AG09319 (cell line): ENCODE results near the gene LEO1.

ENCODE experiments used
- DNase-seq: peaks from one replicate; pipeline ENCODE4 v3.0.0-alpha.2; 2010; ENCODE audit warnings: low read depth; ENCODE audit errors: extremely low read depth
- TF ChIP-seq, protein P1 (sequence below): IDR thresholded peaks from 2 replicates; pipeline ENCODE4 v1.5.1; 2011; ENCODE audit warnings: low read depth, mild to moderate bottlenecking, inconsistent platforms, low read length, moderate library complexity

Gene LEO1

DNA sequence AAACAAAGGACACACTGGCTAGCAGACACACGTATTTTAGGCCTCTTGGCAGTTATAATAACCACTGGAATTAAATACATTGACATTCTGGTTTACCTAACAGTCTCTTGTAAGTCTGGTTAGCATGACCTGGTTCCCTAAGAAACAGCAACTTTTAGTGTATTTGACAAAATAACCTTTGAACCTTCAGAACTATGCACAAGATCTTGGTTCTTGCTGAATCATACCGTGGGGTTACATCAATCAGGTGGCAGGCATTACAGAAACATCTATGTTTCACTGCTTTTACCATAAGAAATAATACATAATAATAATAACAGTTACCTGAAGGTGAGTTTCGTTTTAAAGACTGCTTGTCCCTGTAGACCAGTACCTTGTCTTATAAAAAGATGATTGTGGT is 18.8 kb downstream of the LEO1 start:
- no peak for DNase-seq
- TF ChIP-seq, protein P1, sequence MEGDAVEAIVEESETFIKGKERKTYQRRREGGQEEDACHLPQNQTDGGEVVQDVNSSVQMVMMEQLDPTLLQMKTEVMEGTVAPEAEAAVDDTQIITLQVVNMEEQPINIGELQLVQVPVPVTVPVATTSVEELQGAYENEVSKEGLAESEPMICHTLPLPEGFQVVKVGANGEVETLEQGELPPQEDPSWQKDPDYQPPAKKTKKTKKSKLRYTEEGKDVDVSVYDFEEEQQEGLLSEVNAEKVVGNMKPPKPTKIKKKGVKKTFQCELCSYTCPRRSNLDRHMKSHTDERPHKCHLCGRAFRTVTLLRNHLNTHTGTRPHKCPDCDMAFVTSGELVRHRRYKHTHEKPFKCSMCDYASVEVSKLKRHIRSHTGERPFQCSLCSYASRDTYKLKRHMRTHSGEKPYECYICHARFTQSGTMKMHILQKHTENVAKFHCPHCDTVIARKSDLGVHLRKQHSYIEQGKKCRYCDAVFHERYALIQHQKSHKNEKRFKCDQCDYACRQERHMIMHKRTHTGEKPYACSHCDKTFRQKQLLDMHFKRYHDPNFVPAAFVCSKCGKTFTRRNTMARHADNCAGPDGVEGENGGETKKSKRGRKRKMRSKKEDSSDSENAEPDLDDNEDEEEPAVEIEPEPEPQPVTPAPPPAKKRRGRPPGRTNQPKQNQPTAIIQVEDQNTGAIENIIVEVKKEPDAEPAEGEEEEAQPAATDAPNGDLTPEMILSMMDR = no peak

DNA sequence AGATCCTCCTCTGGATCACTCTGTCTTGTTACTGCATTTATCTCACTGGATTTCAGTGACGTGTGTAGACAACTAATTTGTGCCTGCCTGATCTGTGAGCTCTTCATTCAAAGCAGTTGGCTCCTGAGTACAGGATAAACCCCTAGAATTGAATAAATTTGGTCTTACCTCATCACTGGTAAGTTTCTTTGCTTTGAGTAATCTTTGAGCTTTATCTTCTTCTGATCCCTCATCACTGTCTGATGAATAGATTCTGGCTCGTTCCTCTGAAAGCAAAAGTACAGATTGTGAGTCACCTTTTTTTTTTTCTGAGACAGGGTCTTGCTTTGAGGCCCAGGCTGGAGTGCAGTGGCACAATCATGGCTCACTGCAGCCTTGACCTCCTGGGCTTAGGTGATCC is 24.5 kb downstream of the LEO1 start:
- TF ChIP-seq, protein P1 = no peak
- DNase-seq = no peak

DNA sequence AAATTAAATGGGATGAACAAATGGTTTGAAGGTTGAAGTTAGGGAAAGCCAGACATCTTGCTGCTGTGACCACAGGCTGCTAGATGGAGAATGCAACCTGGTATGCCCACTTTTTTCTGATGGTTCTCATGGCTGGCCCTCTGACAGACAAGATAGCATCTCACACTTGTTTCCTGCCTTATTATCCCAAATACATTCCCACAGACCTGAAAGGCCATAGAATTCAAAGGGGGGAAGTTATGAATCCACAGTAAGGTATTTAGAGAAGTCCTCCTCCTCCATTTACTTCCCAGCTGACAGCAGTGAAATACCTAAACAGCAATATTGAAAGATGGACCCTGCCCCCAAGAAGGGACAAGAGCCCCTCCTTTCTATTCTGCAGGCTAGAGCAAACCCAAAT is 32.4 kb downstream of the LEO1 start:
- TF ChIP-seq, protein P1 = no peak
- no peak for DNase-seq

DNA sequence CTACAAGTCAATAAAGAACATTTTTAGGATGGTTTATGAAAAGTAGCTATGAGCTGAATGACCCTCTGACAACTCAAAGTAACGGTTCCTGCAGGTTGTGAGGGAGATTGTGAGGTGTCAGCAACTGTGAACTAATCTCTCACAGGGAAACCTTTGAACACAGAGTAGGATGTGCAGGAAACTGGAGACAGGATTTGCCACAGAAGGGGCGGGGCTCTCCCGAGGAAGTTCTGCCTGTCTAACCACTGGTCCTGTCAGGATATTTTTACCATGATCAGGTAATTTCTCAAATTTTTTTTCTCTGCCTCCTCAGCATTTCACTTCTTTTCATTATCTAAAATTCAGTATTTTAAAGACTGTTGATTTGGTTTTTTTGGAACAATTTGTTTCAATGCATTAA is 33.3 kb downstream of the LEO1 start:
- no peak for DNase-seq
- TF ChIP-seq, protein P1 = no peak

DNA sequence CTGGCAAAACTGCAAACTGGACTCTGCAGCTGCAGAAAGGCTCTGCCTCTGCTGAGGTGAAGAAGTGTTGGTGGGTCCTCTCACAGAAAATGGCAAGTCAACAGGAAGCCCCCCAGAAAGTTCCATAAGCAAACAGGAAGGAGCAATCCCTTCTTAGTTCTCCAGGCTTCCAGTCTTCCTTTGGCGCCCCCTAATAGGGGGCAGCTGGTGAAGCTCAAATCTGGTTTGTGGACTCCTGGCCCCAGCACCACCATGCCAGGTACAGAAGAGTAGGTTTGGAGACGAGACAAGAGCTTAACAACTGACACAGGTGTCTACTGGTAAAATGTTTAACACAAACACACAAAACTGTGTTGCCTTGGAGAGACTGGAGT is 35.5 kb downstream of the LEO1 start:
- TF ChIP-seq, protein P1 = no peak; the same call in 1 of the 2 replicates
- no peak for DNase-seq

DNA sequence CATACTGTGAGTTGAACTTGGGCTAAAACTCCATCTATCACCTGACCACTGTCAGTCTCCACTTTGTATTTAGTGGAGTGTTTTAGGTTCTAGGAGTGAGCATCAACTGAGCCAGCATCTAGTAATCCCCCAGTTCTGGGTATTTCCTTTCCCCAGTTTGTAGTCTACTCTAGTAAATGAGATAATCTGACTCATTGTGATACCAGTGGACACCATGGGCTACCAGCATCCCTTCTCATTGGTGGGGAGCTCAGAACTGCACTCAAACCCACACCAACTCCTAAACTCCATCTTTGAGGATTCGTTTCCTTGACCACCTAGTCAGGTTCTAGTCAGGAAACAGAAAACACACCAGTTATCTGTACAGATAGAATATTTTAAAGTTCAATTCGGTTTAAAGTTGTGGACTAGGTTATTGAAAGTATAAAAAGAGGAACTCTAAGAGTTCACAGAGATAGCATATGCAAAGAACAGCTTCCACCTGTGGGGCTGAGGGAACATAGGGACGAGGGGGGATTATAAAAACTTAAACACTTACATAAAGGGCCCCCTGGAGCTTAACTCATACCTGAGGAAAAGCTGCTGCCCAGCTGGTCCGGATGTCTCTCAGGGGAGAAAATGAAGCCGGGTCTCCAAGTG is 36.0 kb downstream of the LEO1 start:
- TF ChIP-seq, protein P1 = no peak
- no peak for DNase-seq

GRCh38 chr15:51932161-51932560 is 39.4 kb downstream of the LEO1 start:
- TF ChIP-seq, protein P1 = no peak
- no peak for DNase-seq
